MM.1S (cell line): ENCODE results near the gene ITGA2.

Experiments
- DNase-seq: peaks from one replicate; pipeline ENCODE4 v3.0.0-alpha.2; 2015
- H2AFZ ChIP-seq: fragments of 300-600 bp; sonication (generic); 2 replicates; pipeline ENCODE4 v1.6.0; 2016; ENCODE audit warnings: antibody characterized with exemption, low read length
- H3F3A ChIP-seq: fragments of 300-600 bp; sonication (generic); 2 replicates; pipeline ENCODE4 v1.6.1; 2016; ENCODE audit warnings: mild to moderate bottlenecking, antibody characterized with exemption, low read length, moderate library complexity, mixed read lengths; ENCODE audit not compliant: insufficient read depth
- H3K27ac ChIP-seq: fragments of 300-600 bp; sonication (generic); 2 replicates; pipeline ENCODE4 v1.5.1; 2016; ENCODE audit warnings: mild to moderate bottlenecking, low read length
- H3K27me3 ChIP-seq: fragments of 300-600 bp; sonication (generic); replicated peaks from 2 replicates; pipeline ENCODE4 v1.6.0; 2016; ENCODE audit warnings: low read length; ENCODE audit not compliant: insufficient read depth
- H3K36me3 ChIP-seq: fragments of 300-600 bp; sonication (generic); replicated peaks from 2 replicates; pipeline ENCODE4 v1.6.1; 2016; ENCODE audit warnings: mild to moderate bottlenecking, low read length, mixed read lengths; ENCODE audit not compliant: insufficient read depth
- H3K4me1 ChIP-seq: fragments of 300-600 bp; sonication (generic); 2 replicates; pipeline ENCODE4 v1.6.1; 2016; ENCODE audit warnings: low read length, mixed read lengths
- H3K4me2 ChIP-seq: fragments of 300-600 bp; sonication (generic); 2 replicates; pipeline ENCODE4 v1.6.0; 2016; ENCODE audit warnings: low read depth, low read length
- H3K4me3 ChIP-seq: fragments of 300-600 bp; sonication (generic); 2 replicates; pipeline ENCODE4 v1.5.1; 2016; ENCODE audit warnings: low read length, mixed read lengths
- H3K79me2 ChIP-seq: fragments of 300-600 bp; sonication (generic); 2 replicates; pipeline ENCODE4 v1.6.1; 2016; ENCODE audit warnings: mixed run types, low read length, mixed read lengths
- H3K9ac ChIP-seq: fragments of 300-600 bp; sonication (generic); 2 replicates; pipeline ENCODE4 v1.6.1; 2016; ENCODE audit warnings: low read length, mixed read lengths
- H3K9me2 ChIP-seq: fragments of 300-600 bp; sonication (generic); replicated peaks from 2 replicates; pipeline ENCODE4 v1.6.1; 2016; ENCODE audit warnings: mild to moderate bottlenecking, low read length, mixed read lengths; ENCODE audit not compliant: insufficient read depth
- H3K9me3 ChIP-seq: fragments of 300-600 bp; sonication (generic); replicated peaks from 2 replicates; pipeline ENCODE4 v1.6.1; 2016; ENCODE audit warnings: mild to moderate bottlenecking, low read length, mixed read lengths; ENCODE audit not compliant: insufficient read depth
- H4K20me1 ChIP-seq: fragments of 300-600 bp; sonication (generic); 2 replicates; pipeline ENCODE4 v1.6.1; 2016; ENCODE audit warnings: mild to moderate bottlenecking, low read length, moderate library complexity, mixed read lengths; ENCODE audit not compliant: insufficient read depth
- CTCF ChIP-seq: fragments of 300-600 bp; sonication (generic); IDR thresholded peaks from 2 replicates; pipeline ENCODE4 v1.5.1; 2016; ENCODE audit warnings: antibody characterized with exemption, low read length, mixed read lengths
- EZH2 ChIP-seq: fragments of 300-600 bp; sonication (generic); optimal IDR thresholded peaks from 2 replicates; pipeline ENCODE3; 2017; ENCODE audit warnings: low read depth, mild to moderate bottlenecking, antibody characterized with exemption, low read length, mixed read lengths
- EZH2phosphoT487 ChIP-seq: fragments of 300-600 bp; sonication (generic); IDR thresholded peaks from 2 replicates; pipeline ENCODE4 v1.6.1; 2018; ENCODE audit warnings: antibody characterized with exemption, low read length

The ITGA2 gene

GRCh38 chr5:53071738-53072137, 82.6 kb downstream of the ITGA2 start:
- no peaks in the 10 kb centered on the region for H3K79me2 ChIP-seq
- H3K4me3 ChIP-seq = no peak overlapping the region
- no peaks in the 10 kb centered on the region for H3K9me2 ChIP-seq
- no peaks in the 10 kb centered on the region for H3K4me1 ChIP-seq
- no peaks in the 10 kb centered on the region for H3K36me3 ChIP-seq
- no peak for DNase-seq
- H3K9me3 ChIP-seq = no peaks in the 10 kb centered on the region
- no peaks in the 10 kb centered on the region for H3F3A ChIP-seq
- H3K9ac ChIP-seq = no peak overlapping the region
- no peak overlapping the region for H2AFZ ChIP-seq
- no peak overlapping the region for H3K4me2 ChIP-seq
- no peak overlapping the region for H3K27ac ChIP-seq
- TF ChIP-seq EZH2phosphoT487 = no peak
- no peak for TF ChIP-seq CTCF
- TF ChIP-seq EZH2 = no peak
- H3K27me3 ChIP-seq = no peaks in the 10 kb centered on the region
- no peaks in the 10 kb centered on the region for H4K20me1 ChIP-seq

GRCh38 chr5:53073348-53073747, 84.2 kb downstream of the ITGA2 start:
- no peaks in the 10 kb centered on the region for H3K9me2 ChIP-seq
- H3K9ac ChIP-seq = no peak overlapping the region
- H2AFZ ChIP-seq = no peak overlapping the region
- no peaks in the 10 kb centered on the region for H3K36me3 ChIP-seq
- no peak for DNase-seq
- TF ChIP-seq EZH2phosphoT487 (no peak), CTCF (no peak), EZH2 (no peak)
- H3K9me3 ChIP-seq = no peaks in the 10 kb centered on the region
- H3K27me3 ChIP-seq = no peaks in the 10 kb centered on the region
- no peaks in the 10 kb centered on the region for H3K4me1 ChIP-seq
- H3K4me2 ChIP-seq = no peak overlapping the region
- no peaks in the 10 kb centered on the region for H3F3A ChIP-seq
- no peak overlapping the region for H3K27ac ChIP-seq
- H3K79me2 ChIP-seq = no peaks in the 10 kb centered on the region
- no peaks in the 10 kb centered on the region for H4K20me1 ChIP-seq
- no peak overlapping the region for H3K4me3 ChIP-seq

GRCh38 chr5:53076014-53076583, 86.9 kb downstream of the ITGA2 start:
- Histone ChIP-seq H3K4me1 (no peaks in the 10 kb centered on the region), H3K4me3 (no peak overlapping the region), H3K36me3 (no peaks in the 10 kb centered on the region), H3K79me2 (no peaks in the 10 kb centered on the region), H3K9me3 (no peaks in the 10 kb centered on the region), H3K27ac (no peak overlapping the region), H2AFZ (no peak overlapping the region), H4K20me1 (no peaks in the 10 kb centered on the region), H3K9me2 (no peaks in the 10 kb centered on the region), H3K4me2 (no peak overlapping the region), H3F3A (no peaks in the 10 kb centered on the region), H3K9ac (no peak overlapping the region), H3K27me3 (no peaks in the 10 kb centered on the region)
- DNase-seq = no peak
- no peak for TF ChIP-seq EZH2
- no peak for TF ChIP-seq EZH2phosphoT487
- no peak for TF ChIP-seq CTCF
